Measurements from ENCODE around the gene TPRG1L.

DNA sequence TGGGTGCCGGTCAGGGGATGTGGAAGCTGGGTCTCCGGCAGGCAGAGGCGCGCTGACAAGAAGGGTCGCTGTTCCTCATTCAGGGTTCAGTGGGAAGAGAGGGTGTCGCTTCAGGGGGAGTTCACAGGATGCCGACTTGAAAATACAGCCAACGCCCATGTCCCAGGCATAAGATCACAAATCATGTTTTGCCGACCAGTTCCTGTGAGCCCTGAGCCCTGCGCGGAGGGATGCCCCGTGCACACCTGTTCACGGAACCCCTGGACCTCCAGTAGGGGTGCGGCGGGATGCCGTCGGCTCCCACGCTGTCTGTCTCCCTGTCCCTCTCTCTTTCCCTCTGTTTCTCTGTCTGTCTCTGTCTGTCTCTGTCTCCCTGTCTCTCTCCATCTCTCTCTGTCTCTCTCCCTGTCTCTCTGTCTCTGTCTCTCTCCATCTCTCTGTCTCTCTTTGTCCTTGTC is 54.3 kb downstream of the TPRG1L start:
- no peak for TF ChIP-seq CTCF (conservative IDR thresholded peaks at IDR 0.05; ENCODE audit: low read depth, low read length)
- TF ChIP-seq EZH2phosphoT487 (IDR thresholded peaks at IDR 0.05; ENCODE audit: borderline replicate concordance, low read length), result no peak
